SK-N-SH (cell line): ENCODE data around the gene MYOD1. TPM values are rescaled to one million over a fixed set of nuclear protein-coding genes. Genes with fewer than 3 reads are reported as not detected.

ENCODE experiments used
- CTCF ChIA-PET: fragments of 300-600, 350-600 bp; formaldehyde crosslinking; extraction: SDS; loops from one replicate; lab custom pipeline; 2021; lab: Yijun Ruan, JAX
- POLR2A ChIA-PET: fragments of 350-600 bp; sonication (Branson Sonifier 250); formaldehyde crosslinking; extraction: SDS; loops from one replicate; lab custom pipeline; 2020; ENCODE audit warnings: antibody characterized with exemption, inconsistent platforms; lab: Yijun Ruan, JAX
- DNase-seq: peaks from one replicate; pipeline ENCODE4 v3.0.0; 2012
- H2AFZ ChIP-seq: fragments of 200-600 bp; sonication (generic); 2 replicates; pipeline ENCODE4 v1.8.1; 2016; ENCODE audit warnings: antibody characterized with exemption, mild to moderate bottlenecking, low read depth
- H3F3A ChIP-seq: fragments of 200-600 bp; sonication (generic); replicated peaks from 2 replicates; pipeline ENCODE3; 2016; ENCODE audit warnings: antibody characterized with exemption, mild to moderate bottlenecking; ENCODE audit not compliant: insufficient read depth
- H3K27ac ChIP-seq, 2 experiments: fragments of 200-500 bp in 1 of 2; fragments of 200-600 bp in 1 of 2; sonication (Bioruptor generic) in 1 of 2; sonication (generic), shearing (Covaris generic) in 1 of 2; 2 replicates each; pipeline versions ENCODE4 v1.5.1 to v1.6.1; 2014 to 2016; ENCODE audit warnings: low read depth in 2 of 2, inconsistent platforms in 1 of 2, low read length in 1 of 2, mild to moderate bottlenecking in 1 of 2, mixed read lengths in 1 of 2
- H3K27me3 ChIP-seq: fragments of 200-600 bp; sonication (generic), shearing (Covaris generic); 2 replicates; pipeline ENCODE4 v1.6.1; 2016; ENCODE audit warnings: mixed run types; ENCODE audit not compliant: insufficient read depth
- H3K36me3 ChIP-seq, 2 experiments: fragments of 200-500 bp in 1 of 2; fragments of 200-600 bp in 1 of 2; sonication (Bioruptor generic) in 1 of 2; sonication (generic) in 1 of 2; replicated peaks in 1 of 2; 2 replicates each; pipeline versions ENCODE3 to v1.5.1; 2014 to 2016; ENCODE audit warnings: low read length in 1 of 2, mild to moderate bottlenecking in 1 of 2; ENCODE audit not compliant: insufficient read depth in 2 of 2, control insufficient read depth in 1 of 2
- H3K4me1 ChIP-seq, 2 experiments: fragments of 200-500 bp in 1 of 2; fragments of 200-600 bp in 1 of 2; sonication (Bioruptor generic) in 1 of 2; sonication (generic), shearing (Covaris generic) in 1 of 2; 2 replicates each; pipeline versions ENCODE4 v1.5.1 to v1.6.1; 2014 to 2016; ENCODE audit warnings: low read depth in 1 of 2, low read length in 1 of 2, mixed run types in 1 of 2; ENCODE audit not compliant: insufficient read depth in 2 of 2, control insufficient read depth in 1 of 2
- H3K4me2 ChIP-seq: fragments of 200-600 bp; sonication (generic), shearing (Covaris generic); 2 replicates; pipeline ENCODE4 v1.6.1; 2017; ENCODE audit warnings: mixed run types
- H3K4me3 ChIP-seq, 2 experiments: fragments of 200-500 bp in 1 of 2; fragments of 200-600 bp in 1 of 2; sonication (Bioruptor generic) in 1 of 2; sonication (generic), shearing (Covaris generic) in 1 of 2; 2 replicates each; pipeline versions ENCODE4 v1.5.1 to v1.8.1; 2014 to 2016; ENCODE audit warnings: low read depth in 2 of 2, inconsistent platforms in 1 of 2, low read length in 1 of 2, mild to moderate bottlenecking in 1 of 2, mixed read lengths in 1 of 2, moderate library complexity in 1 of 2
- H3K79me2 ChIP-seq: fragments of 200-600 bp; sonication (generic); 2 replicates; pipeline ENCODE4 v1.8.1; 2017; ENCODE audit warnings: mild to moderate bottlenecking; ENCODE audit not compliant: insufficient read depth
- H3K9ac ChIP-seq: fragments of 200-600 bp; sonication (generic); 2 replicates; pipeline ENCODE4 v1.6.1; 2017; ENCODE audit warnings: mixed run types
- H3K9me2 ChIP-seq: fragments of 200-600 bp; sonication (generic); 2 replicates; pipeline ENCODE4 v1.6.1; 2017; ENCODE audit warnings: mixed run types
- H3K9me3 ChIP-seq: fragments of 200-600 bp; sonication (generic); 2 replicates; pipeline ENCODE4 v1.6.1; 2017; ENCODE audit warnings: mixed run types, mild to moderate bottlenecking, moderate library complexity
- H4K20me1 ChIP-seq: fragments of 200-600 bp; sonication (generic); 2 replicates; pipeline ENCODE4 v1.6.1; 2017; ENCODE audit warnings: mild to moderate bottlenecking, mixed run types; ENCODE audit not compliant: insufficient read depth
- CTCF ChIP-seq: fragments of 200-600 bp; sonication (generic); IDR thresholded peaks from 2 replicates; pipeline ENCODE4 v1.6.1; 2017; ENCODE audit warnings: antibody characterized with exemption, mild to moderate bottlenecking, moderate library complexity
- EZH2phosphoT487 ChIP-seq: fragments of 200-600 bp; sonication (generic); IDR thresholded peaks from 2 replicates; pipeline ENCODE4 v1.6.1; 2017; ENCODE audit warnings: low read depth, mixed run types, mild to moderate bottlenecking, antibody characterized with exemption, moderate library complexity, borderline replicate concordance
- FOXJ3 ChIP-seq: sonication (generic); formaldehyde crosslinking; IDR thresholded peaks from 2 replicates; pipeline ENCODE4 v1.5.1; 2020; ENCODE audit warnings: mild to moderate bottlenecking, missing genetic modification reagents
- JUND ChIP-seq: IDR thresholded peaks from 2 replicates; pipeline ENCODE4 v1.4.0; 2012
- MAX ChIP-seq: IDR thresholded peaks from 2 replicates; pipeline ENCODE4 v1.4.0; 2012; ENCODE audit warnings: low read depth
- MXI1 ChIP-seq: IDR thresholded peaks from 2 replicates; pipeline ENCODE4 v1.6.1; 2012; ENCODE audit warnings: mild to moderate bottlenecking, low read depth, low read length, improper control_type of control experiment
- NFIC ChIP-seq: IDR thresholded peaks from 2 replicates; pipeline ENCODE4 v1.4.0; 2012; ENCODE audit warnings: borderline replicate concordance
- NRF1 ChIP-seq: IDR thresholded peaks from 2 replicates; pipeline ENCODE4 v1.6.1; 2012; ENCODE audit warnings: low read depth, mild to moderate bottlenecking, low read length
- POLR2AphosphoS5 ChIP-seq: IDR thresholded peaks from 2 replicates; pipeline ENCODE4 v1.6.1; 2012; ENCODE audit warnings: low read depth, low read length
- RAD21 ChIP-seq: IDR thresholded peaks from 2 replicates; pipeline ENCODE4 v1.6.1; 2012; ENCODE audit warnings: mild to moderate bottlenecking, low read length
- RCOR1 ChIP-seq: fragments of 150-350 bp; IDR thresholded peaks from 2 replicates; pipeline ENCODE4 v1.6.1; 2017; ENCODE audit warnings: antibody characterized with exemption, low read length
- RFX5 ChIP-seq: IDR thresholded peaks from 2 replicates; pipeline ENCODE4 v1.6.1; 2012; ENCODE audit warnings: mild to moderate bottlenecking, improper control_type of control experiment, low read length
- SIN3A ChIP-seq: IDR thresholded peaks from 2 replicates; pipeline ENCODE4 v1.6.1; 2012; ENCODE audit warnings: low read depth, mild to moderate bottlenecking, low read length, moderate library complexity, borderline replicate concordance
- TAF1 ChIP-seq: IDR thresholded peaks from 2 replicates; pipeline ENCODE4 v1.6.1; 2012; ENCODE audit warnings: low read depth, mild to moderate bottlenecking, low read length, moderate library complexity, borderline replicate concordance
- TCF12 ChIP-seq: IDR thresholded peaks from 2 replicates; pipeline ENCODE4 v1.4.0; 2012
- WGBS: methylation state at CpG from one replicate; pipeline ENCODE4 v1.1.6; 2017; ENCODE audit warnings: low lambda C conversion rate; 5-methylcytosine and 5-hydroxymethylcytosine counted together
- polyA plus RNA-seq, 3 experiments: library from polyadenylated mRNA; depleted of rRNA; stranded (reverse); fragments of >200 nt; gene quantifications; 2 replicates each; pipeline ENCODE4 v1.2.3, GENCODE V29; 2012
- TF ChIP-seq, protein P1 (sequence below): IDR thresholded peaks from 2 replicates; pipeline ENCODE4 v1.4.0; 2012; ENCODE audit warnings: low read depth, borderline replicate concordance
- TF ChIP-seq, protein P2 (sequence below): IDR thresholded peaks from 2 replicates; pipeline ENCODE4; 2012

MYOD1 gene
- polyA plus RNA-seq, 1 of the 3 experiments (the other 2 are of a cell fraction) = not detected

GRCh38 chr11:17734418-17734911 is 15.1 kb downstream of the MYOD1 start, which contains the start of gene KCNC1:
TSS of gene KCNC1 (plus strand) at chr11:17734781. CDS start at chr11:17736003, 1,222 bp downstream.
- Histone ChIP-seq H3K9me3 (no peaks in the 10 kb centered on the region), H3K4me3 (peak within 1 kb of the TSS; percentile 49 to 64; a peak in 3 of 4 replicates), H3K4me2 (peak within 1 kb of the TSS; percentile 89), H3K4me1 (peaks cover 0 to 34% of the 10 kb centered on the region in 2 experiments; a peak in 1 of 4 replicates), H3K9me2 (no peaks in the 10 kb centered on the region), H3K27ac (peak within 1 kb of the TSS in 1 of 2 experiments; percentile 72; a peak in 2 of 4 replicates), H3K9ac (no peak within 1 kb of the TSS), H3K27me3 (no peaks in the 10 kb centered on the region; the same call in 1 of the 2 replicates), H3F3A (no peaks in the 10 kb centered on the region), H3K36me3 (no peaks in the 10 kb centered on the region), H3K79me2 (no peaks in the 10 kb centered on the region), H4K20me1 (no peaks in the 10 kb centered on the region), H2AFZ (peak within 1 kb of the TSS; percentile 59; the same call in 1 of the 2 replicates)
- ChIA-PET POLR2A (interaction anchor here (0.7 to 1.6 kb wide), 2 partner anchors 10 to 244 kb away, joined by 3 to 5 read pairs; no protein-coding TSS in a partner anchor), CTCF (interaction anchor here (0.9 to 14.2 kb wide), 17 partner anchors 9 to 245 kb away, joined by 3 to 730 read pairs (median 4); partner anchors contain the start of gene MYOD1)
- no CpG with 5 or more reads among the region's 66 CpGs for WGBS
- TF ChIP-seq RFX5 = no peak
- TF ChIP-seq, protein P1, sequence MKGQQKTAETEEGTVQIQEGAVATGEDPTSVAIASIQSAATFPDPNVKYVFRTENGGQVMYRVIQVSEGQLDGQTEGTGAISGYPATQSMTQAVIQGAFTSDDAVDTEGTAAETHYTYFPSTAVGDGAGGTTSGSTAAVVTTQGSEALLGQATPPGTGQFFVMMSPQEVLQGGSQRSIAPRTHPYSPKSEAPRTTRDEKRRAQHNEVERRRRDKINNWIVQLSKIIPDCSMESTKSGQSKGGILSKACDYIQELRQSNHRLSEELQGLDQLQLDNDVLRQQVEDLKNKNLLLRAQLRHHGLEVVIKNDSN = no peak
- peak; percentile 66 for TF ChIP-seq NRF1
- no peak for TF ChIP-seq RCOR1
- TF ChIP-seq EZH2phosphoT487 = no peak
- no peak for TF ChIP-seq TCF12
- TF ChIP-seq TAF1 = no peak
- TF ChIP-seq POLR2AphosphoS5 = no peak
- TF ChIP-seq NFIC = no peak
- no peak for TF ChIP-seq RAD21
- TF ChIP-seq MAX = no peak
- TF ChIP-seq JUND = no peak
- TF ChIP-seq, protein P2, sequence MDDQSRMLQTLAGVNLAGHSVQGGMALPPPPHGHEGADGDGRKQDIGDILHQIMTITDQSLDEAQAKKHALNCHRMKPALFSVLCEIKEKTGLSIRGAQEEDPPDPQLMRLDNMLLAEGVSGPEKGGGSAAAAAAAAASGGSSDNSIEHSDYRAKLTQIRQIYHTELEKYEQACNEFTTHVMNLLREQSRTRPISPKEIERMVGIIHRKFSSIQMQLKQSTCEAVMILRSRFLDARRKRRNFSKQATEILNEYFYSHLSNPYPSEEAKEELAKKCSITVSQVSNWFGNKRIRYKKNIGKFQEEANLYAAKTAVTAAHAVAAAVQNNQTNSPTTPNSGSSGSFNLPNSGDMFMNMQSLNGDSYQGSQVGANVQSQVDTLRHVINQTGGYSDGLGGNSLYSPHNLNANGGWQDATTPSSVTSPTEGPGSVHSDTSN = no peak
- TF ChIP-seq FOXJ3 (CRISPR knock-in tag) = no peak
- 0 out of 2 replicates have a peak, but pooled peaks have one; percentile 19 for TF ChIP-seq MXI1
- no peak for TF ChIP-seq SIN3A
- peak; percentile 9; the same call in 1 of the 2 replicates for TF ChIP-seq CTCF
- peak; percentile 93 for DNase-seq
